ENCODE results near the gene OR56A5. TPM values are rescaled to one million over a fixed set of nuclear protein-coding genes. Genes with fewer than 3 reads are reported as not detected.

OR56A5 gene
- total RNA-seq, 1 donor from 2014 or later: not detected

- DNase-seq (ENCODE audit: extremely low spot score, unreplicated experiment): no peak
- no peak for TF ChIP-seq CTCF (conservative IDR thresholded peaks at IDR 0.05)
- H3K27ac Mint-ChIP-seq: no peak overlapping the region
- H3K27me3 Mint-ChIP-seq: no peaks in the 10 kb centered on the region
- H3K9me3 Mint-ChIP-seq: peaks cover 30% of the 10 kb centered on the region
- no peaks in the 10 kb centered on the region for H3K36me3 Mint-ChIP-seq
- H3K4me3 Mint-ChIP-seq: no peak overlapping the region
- H3K4me1 Mint-ChIP-seq (ENCODE audit: unreplicated experiment): no peaks in the 10 kb centered on the region
These were observed 39.5 kb downstream of the OR56A5 start for GRCh38 chr11:5928811-5929210.

GRCh38 chr11:5928271-5928670 is 40.0 kb downstream of the OR56A5 start:
- peaks cover 29% of the 10 kb centered on the region for H3K9me3 Mint-ChIP-seq
- H3K27ac Mint-ChIP-seq: no peak overlapping the region
- no peak for TF ChIP-seq CTCF (conservative IDR thresholded peaks at IDR 0.05)
- no peak overlapping the region for H3K4me3 Mint-ChIP-seq
- H3K36me3 Mint-ChIP-seq: no peaks in the 10 kb centered on the region
- no peaks in the 10 kb centered on the region for H3K4me1 Mint-ChIP-seq (ENCODE audit: unreplicated experiment)
- no peak for DNase-seq (ENCODE audit: extremely low spot score, unreplicated experiment)
- no peaks in the 10 kb centered on the region for H3K27me3 Mint-ChIP-seq

- H3K9me3 Mint-ChIP-seq: peaks cover 16% of the 10 kb centered on the region
- H3K27me3 Mint-ChIP-seq: no peaks in the 10 kb centered on the region
- no peaks in the 10 kb centered on the region for H3K36me3 Mint-ChIP-seq
- no peak for DNase-seq (ENCODE audit: extremely low spot score, unreplicated experiment)
- no peak for TF ChIP-seq CTCF (conservative IDR thresholded peaks at IDR 0.05)
- H3K4me1 Mint-ChIP-seq (ENCODE audit: unreplicated experiment): no peaks in the 10 kb centered on the region
- no peak overlapping the region for H3K27ac Mint-ChIP-seq
- no peak overlapping the region for H3K4me3 Mint-ChIP-seq
These were observed 44.5 kb downstream of the OR56A5 start for GRCh38 chr11:5923794-5924193.

- Mint-ChIP-seq H3K4me3 (no peak overlapping the region), H3K27ac (no peak overlapping the region), H3K4me1 (ENCODE audit: unreplicated experiment) (no peaks in the 10 kb centered on the region), H3K9me3 (peaks cover 17% of the 10 kb centered on the region), H3K36me3 (no peaks in the 10 kb centered on the region), H3K27me3 (no peaks in the 10 kb centered on the region)
- no peak for TF ChIP-seq CTCF (conservative IDR thresholded peaks at IDR 0.05)
- no peak for DNase-seq (ENCODE audit: extremely low spot score, unreplicated experiment)
These were observed 44.9 kb downstream of the OR56A5 start for GRCh38 chr11:5923427-5923776.

GRCh38 chr11:5922749-5923426 is 45.4 kb downstream of the OR56A5 start:
- peaks cover 16% of the 10 kb centered on the region for H3K9me3 Mint-ChIP-seq
- no peaks in the 10 kb centered on the region for H3K36me3 Mint-ChIP-seq
- H3K27me3 Mint-ChIP-seq: no peaks in the 10 kb centered on the region
- no peaks in the 10 kb centered on the region for H3K4me1 Mint-ChIP-seq (ENCODE audit: unreplicated experiment)
- TF ChIP-seq CTCF (conservative IDR thresholded peaks at IDR 0.05): no peak
- no peak for DNase-seq (ENCODE audit: extremely low spot score, unreplicated experiment)
- H3K27ac Mint-ChIP-seq: no peak overlapping the region
- no peak overlapping the region for H3K4me3 Mint-ChIP-seq

Other genes with a start within 250 kb of the OR56A5 start
- not detected in 2 replicates for gene OR56B1, start 232.0 kb downstream of the OR56A5 start, total RNA-seq (ENCODE audit: low replicate concordance)
- gene OR52N4, start 214.3 kb downstream of the OR56A5 start, total RNA-seq (ENCODE audit: low replicate concordance): not detected in 2 replicates
- gene OR52N5, start 185.1 kb downstream of the OR56A5 start, total RNA-seq (ENCODE audit: low replicate concordance): not detected in 2 replicates
- gene OR52N1, start 177.2 kb downstream of the OR56A5 start, total RNA-seq (ENCODE audit: low replicate concordance): not detected in 2 replicates
- not detected in 2 replicates for gene OR52N2, start 159.6 kb downstream of the OR56A5 start, total RNA-seq (ENCODE audit: low replicate concordance)
- gene OR52E6, start 126.6 kb downstream of the OR56A5 start, total RNA-seq (ENCODE audit: low replicate concordance): not detected in 2 replicates
- gene OR52E8, start 110.8 kb downstream of the OR56A5 start, total RNA-seq (ENCODE audit: low replicate concordance): not detected in 2 replicates
- gene OR52E4, start 87.9 kb downstream of the OR56A5 start, total RNA-seq (ENCODE audit: low replicate concordance): not detected in 2 replicates
- gene OR52E5, start 75.3 kb downstream of the OR56A5 start, total RNA-seq (ENCODE audit: low replicate concordance): not detected in 2 replicates
- gene OR56A3, start 26.2 kb downstream of the OR56A5 start, total RNA-seq (ENCODE audit: low replicate concordance): not detected in 2 replicates
- not detected in 2 replicates for gene OR52L1, start 18.5 kb upstream of the OR56A5 start, total RNA-seq (ENCODE audit: low replicate concordance)
- gene OR56A4, start 38.5 kb upstream of the OR56A5 start, total RNA-seq (ENCODE audit: low replicate concordance): 0.07 TPM in 1 of 2 replicates, not detected in the other
- not detected in 2 replicates for gene OR56A1, start 62.3 kb upstream of the OR56A5 start, total RNA-seq (ENCODE audit: low replicate concordance)
- gene OR56B4, start 139.2 kb upstream of the OR56A5 start, total RNA-seq (ENCODE audit: low replicate concordance): not detected in 2 replicates
- gene OR52B2, start 201.8 kb upstream of the OR56A5 start, total RNA-seq (ENCODE audit: low replicate concordance): not detected in 2 replicates
- not detected in 2 replicates for gene OR52W1, start 230.7 kb upstream of the OR56A5 start, total RNA-seq (ENCODE audit: low replicate concordance)
- not detected in 2 replicates for gene C11orf42, start 237.1 kb upstream of the OR56A5 start, total RNA-seq (ENCODE audit: low replicate concordance)

Measured in type B pancreatic cell (in vitro differentiated cells).